ENCODE results near the gene SRSF3.

DNA sequence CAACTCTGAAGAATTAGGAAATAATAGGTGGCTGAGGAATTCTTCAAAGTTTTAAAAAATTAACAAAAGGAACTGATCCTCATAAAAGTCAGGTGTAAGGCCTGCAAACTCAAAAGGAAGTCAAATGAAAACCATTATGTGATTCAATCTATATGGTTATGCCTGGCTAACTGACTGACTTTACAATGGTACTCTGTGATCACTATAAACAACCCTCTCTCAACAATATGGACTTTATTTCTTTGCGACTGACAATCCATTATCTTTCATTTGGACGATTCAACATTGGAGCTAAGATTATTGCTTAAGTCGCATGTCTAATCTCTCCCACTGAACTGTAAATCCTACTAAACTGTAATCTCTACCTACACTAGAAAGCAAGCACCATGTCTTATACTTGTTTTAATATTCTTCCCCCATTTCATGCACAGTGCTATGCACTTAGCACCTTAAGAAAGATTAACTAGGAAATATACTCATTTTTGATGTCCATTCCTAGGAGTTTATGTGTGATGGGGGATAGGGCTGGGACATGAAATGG, 48.3 kb upstream of the SRSF3 start:
- TF ChIP-seq POLR2A (IDR thresholded peaks at IDR 0.05) (no peak), EP300 (IDR thresholded peaks at IDR 0.05) (no peak)

Measured in gastroesophageal sphincter (tissue), 2 donors.